NCI-H748 treated with DMSO at 0.1 percent for 48 hours (cell line): ENCODE measurements around the gene JMJD1C.

Experiments
- DNase-seq: peaks from one replicate; lab custom pipeline; 2025; lab: John Stamatoyannopoulos, UW

Gene JMJD1C

GRCh38 chr10:63129888-63130287 lies 335.9 kb downstream of the JMJD1C start:
- no peak for DNase-seq

GRCh38 chr10:63128443-63128842 lies 337.3 kb downstream of the JMJD1C start:
- no peak for DNase-seq

- no peak for DNase-seq
Observed at GRCh38 chr10:63125459-63125858, 340.3 kb downstream of the JMJD1C start.

GRCh38 chr10:63123727-63124362 lies 341.9 kb downstream of the JMJD1C start:
- DNase-seq: no peak

GRCh38 chr10:63120554-63120953 lies 345.2 kb downstream of the JMJD1C start:
- DNase-seq: no peak

GRCh38 chr10:63119041-63119440 lies 346.7 kb downstream of the JMJD1C start:
- DNase-seq: no peak
